Measurements from ENCODE around the gene SERPINB1. TPM values are rescaled to one million over a fixed set of nuclear protein-coding genes. Genes with fewer than 3 reads are reported as not detected.

SERPINB1 gene
- polyA plus RNA-seq, 1 of the 3 experiments (the other 2 are of a cell fraction) = 9.4 TPM

DNA sequence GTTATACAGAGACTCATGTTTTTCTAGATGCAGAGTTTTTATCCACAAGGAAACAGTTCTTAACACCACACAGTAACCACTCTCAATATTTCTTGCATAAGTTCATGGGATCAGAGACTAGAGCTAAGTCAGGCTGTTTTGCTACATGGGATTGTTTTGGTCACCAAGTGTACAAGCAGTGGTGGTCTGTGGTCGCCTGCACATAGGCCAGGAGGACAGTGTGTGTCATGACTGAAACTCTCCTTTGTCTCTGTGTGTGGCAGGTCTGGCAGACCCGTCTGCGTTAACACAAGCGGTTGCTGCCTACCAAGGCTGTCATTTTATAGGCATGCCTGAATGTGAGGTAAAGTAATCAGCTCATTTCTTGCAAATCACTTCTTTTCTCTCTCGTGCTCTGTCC is 57.6 kb downstream of the SERPINB1 start:
- CTCF ChIA-PET = interaction anchor here (0.7 to 1.7 kb wide), 6 partner anchors 16 to 148 kb away, joined by 3 to 7 read pairs (median 4); partner anchors contain the start of genes MYLK4 and WRNIP1
- peaks cover 12% of the 10 kb centered on the region; the same call in 1 of the 2 replicates for H4K20me1 ChIP-seq (ENCODE audit: insufficient read depth)
- no peaks in the 10 kb centered on the region for H3F3A ChIP-seq (replicated peaks; ENCODE audit: insufficient read depth)
- no peaks in the 10 kb centered on the region; a peak in 1 of 4 replicates for H3K4me1 ChIP-seq (ENCODE audit: control insufficient read depth in 1 of 2, insufficient read depth in 2 of 2, low read depth in 1 of 2, low read length in 1 of 2)
- TF ChIP-seq POLR2AphosphoS5 (IDR thresholded peaks at IDR 0.05; ENCODE audit: low read depth, low read length) (no peak), SMC3 (IDR thresholded peaks at IDR 0.05; ENCODE audit: low read depth, low read length) (no peak), GABPA (IDR thresholded peaks at IDR 0.05; ENCODE audit: low read depth) (no peak), ELF1 (IDR thresholded peaks at IDR 0.05) (no peak), RCOR1 (IDR thresholded peaks at IDR 0.05; ENCODE audit: low read length) (no peak), TEAD4 (IDR thresholded peaks at IDR 0.05; ENCODE audit: borderline replicate concordance, insufficient read depth) (no peak), GATA2 (CRISPR knock-in tag; IDR thresholded peaks at IDR 0.05) (no peak), EZH2phosphoT487 (IDR thresholded peaks at IDR 0.05; ENCODE audit: borderline replicate concordance, low read depth) (no peak), RFX5 (IDR thresholded peaks at IDR 0.05; ENCODE audit: low read length) (no peak)
- TF ChIP-seq, protein P1, sequence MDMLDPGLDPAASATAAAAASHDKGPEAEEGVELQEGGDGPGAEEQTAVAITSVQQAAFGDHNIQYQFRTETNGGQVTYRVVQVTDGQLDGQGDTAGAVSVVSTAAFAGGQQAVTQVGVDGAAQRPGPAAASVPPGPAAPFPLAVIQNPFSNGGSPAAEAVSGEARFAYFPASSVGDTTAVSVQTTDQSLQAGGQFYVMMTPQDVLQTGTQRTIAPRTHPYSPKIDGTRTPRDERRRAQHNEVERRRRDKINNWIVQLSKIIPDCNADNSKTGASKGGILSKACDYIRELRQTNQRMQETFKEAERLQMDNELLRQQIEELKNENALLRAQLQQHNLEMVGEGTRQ (IDR thresholded peaks at IDR 0.05; ENCODE audit: borderline replicate concordance, low read depth, low read length) = no peak
- TF ChIP-seq, protein P2, sequence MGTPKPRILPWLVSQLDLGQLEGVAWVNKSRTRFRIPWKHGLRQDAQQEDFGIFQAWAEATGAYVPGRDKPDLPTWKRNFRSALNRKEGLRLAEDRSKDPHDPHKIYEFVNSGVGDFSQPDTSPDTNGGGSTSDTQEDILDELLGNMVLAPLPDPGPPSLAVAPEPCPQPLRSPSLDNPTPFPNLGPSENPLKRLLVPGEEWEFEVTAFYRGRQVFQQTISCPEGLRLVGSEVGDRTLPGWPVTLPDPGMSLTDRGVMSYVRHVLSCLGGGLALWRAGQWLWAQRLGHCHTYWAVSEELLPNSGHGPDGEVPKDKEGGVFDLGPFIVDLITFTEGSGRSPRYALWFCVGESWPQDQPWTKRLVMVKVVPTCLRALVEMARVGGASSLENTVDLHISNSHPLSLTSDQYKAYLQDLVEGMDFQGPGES (IDR thresholded peaks at IDR 0.05; ENCODE audit: low read depth, low read length) = no peak
- TF ChIP-seq, protein P3, sequence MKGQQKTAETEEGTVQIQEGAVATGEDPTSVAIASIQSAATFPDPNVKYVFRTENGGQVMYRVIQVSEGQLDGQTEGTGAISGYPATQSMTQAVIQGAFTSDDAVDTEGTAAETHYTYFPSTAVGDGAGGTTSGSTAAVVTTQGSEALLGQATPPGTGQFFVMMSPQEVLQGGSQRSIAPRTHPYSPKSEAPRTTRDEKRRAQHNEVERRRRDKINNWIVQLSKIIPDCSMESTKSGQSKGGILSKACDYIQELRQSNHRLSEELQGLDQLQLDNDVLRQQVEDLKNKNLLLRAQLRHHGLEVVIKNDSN (IDR thresholded peaks at IDR 0.05; ENCODE audit: borderline replicate concordance, low read depth) = no peak
- TF ChIP-seq, protein P4, sequence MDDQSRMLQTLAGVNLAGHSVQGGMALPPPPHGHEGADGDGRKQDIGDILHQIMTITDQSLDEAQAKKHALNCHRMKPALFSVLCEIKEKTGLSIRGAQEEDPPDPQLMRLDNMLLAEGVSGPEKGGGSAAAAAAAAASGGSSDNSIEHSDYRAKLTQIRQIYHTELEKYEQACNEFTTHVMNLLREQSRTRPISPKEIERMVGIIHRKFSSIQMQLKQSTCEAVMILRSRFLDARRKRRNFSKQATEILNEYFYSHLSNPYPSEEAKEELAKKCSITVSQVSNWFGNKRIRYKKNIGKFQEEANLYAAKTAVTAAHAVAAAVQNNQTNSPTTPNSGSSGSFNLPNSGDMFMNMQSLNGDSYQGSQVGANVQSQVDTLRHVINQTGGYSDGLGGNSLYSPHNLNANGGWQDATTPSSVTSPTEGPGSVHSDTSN (IDR thresholded peaks at IDR 0.05) = no peak
- TF ChIP-seq, protein P5, sequence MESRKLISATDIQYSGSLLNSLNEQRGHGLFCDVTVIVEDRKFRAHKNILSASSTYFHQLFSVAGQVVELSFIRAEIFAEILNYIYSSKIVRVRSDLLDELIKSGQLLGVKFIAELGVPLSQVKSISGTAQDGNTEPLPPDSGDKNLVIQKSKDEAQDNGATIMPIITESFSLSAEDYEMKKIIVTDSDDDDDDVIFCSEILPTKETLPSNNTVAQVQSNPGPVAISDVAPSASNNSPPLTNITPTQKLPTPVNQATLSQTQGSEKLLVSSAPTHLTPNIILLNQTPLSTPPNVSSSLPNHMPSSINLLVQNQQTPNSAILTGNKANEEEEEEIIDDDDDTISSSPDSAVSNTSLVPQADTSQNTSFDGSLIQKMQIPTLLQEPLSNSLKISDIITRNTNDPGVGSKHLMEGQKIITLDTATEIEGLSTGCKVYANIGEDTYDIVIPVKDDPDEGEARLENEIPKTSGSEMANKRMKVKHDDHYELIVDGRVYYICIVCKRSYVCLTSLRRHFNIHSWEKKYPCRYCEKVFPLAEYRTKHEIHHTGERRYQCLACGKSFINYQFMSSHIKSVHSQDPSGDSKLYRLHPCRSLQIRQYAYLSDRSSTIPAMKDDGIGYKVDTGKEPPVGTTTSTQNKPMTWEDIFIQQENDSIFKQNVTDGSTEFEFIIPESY (IDR thresholded peaks at IDR 0.05; ENCODE audit: borderline replicate concordance, low read depth) = no peak
- no peaks in the 10 kb centered on the region for H3K9me3 ChIP-seq
- H3K27ac ChIP-seq (ENCODE audit: low read depth in 2 of 2, low read length in 1 of 2) = no peak overlapping the region
- no peaks in the 10 kb centered on the region for H3K9me2 ChIP-seq
- no peak overlapping the region for H3K4me2 ChIP-seq
- H2AFZ ChIP-seq (ENCODE audit: low read depth) = no peak overlapping the region
- no peak overlapping the region for H3K9ac ChIP-seq
- H3K4me3 ChIP-seq (ENCODE audit: low read depth in 2 of 2, low read length in 1 of 2) = no peak overlapping the region
- POLR2A ChIA-PET = no interaction called here
- peaks cover 62% of the 10 kb centered on the region for H3K79me2 ChIP-seq (ENCODE audit: insufficient read depth)
- WGBS (ENCODE audit: low lambda C conversion rate) = 92% methylated on average over 5 of the region's 5 CpGs
- H3K36me3 ChIP-seq (replicated peaks in 1 of 2; ENCODE audit: control insufficient read depth in 1 of 2, insufficient read depth in 2 of 2, low read length in 1 of 2) = peaks cover 27 to 68% of the 10 kb centered on the region in 2 experiments
- no peaks in the 10 kb centered on the region for H3K27me3 ChIP-seq (ENCODE audit: insufficient read depth)
- DNase-seq = no peak
